ENCODE data around the gene TAS2R1.

GRCh38 chr5:9661316-9662015 is 31.3 kb upstream of the TAS2R1 start:
- no peak for TF ChIP-seq CTCF (IDR thresholded peaks at IDR 0.05)
- TF ChIP-seq POLR2A (IDR thresholded peaks at IDR 0.05) = no peak
- TF ChIP-seq EP300 (IDR thresholded peaks at IDR 0.05) = no peak

All from sigmoid colon (tissue), 4 donors.